Keratinocyte (primary cell): ENCODE measurements around the gene CNTNAP2.

ENCODE experiments used
- EZH2 ChIP-seq: IDR thresholded peaks from one replicate; pipeline ENCODE4 v1.6.1; 2012; ENCODE audit warnings: inconsistent platforms, mild to moderate bottlenecking, low read length, moderate library complexity
- TF ChIP-seq, protein P1 (sequence below), 3 experiments: IDR thresholded peaks in 1 of 3; conservative IDR thresholded peaks in 1 of 3; optimal IDR thresholded peaks in 1 of 3; 2 replicates in 2 of 3; 3 replicates in 1 of 3; pipeline versions ENCODE3 to v1.5.1; 2011; ENCODE audit warnings: low read length in 3 of 3, mild to moderate bottlenecking in 3 of 3, moderate library complexity in 2 of 3, control low read depth in 1 of 3, inconsistent platforms in 1 of 3; ENCODE audit not compliant: insufficient read depth in 2 of 3; ENCODE audit errors: extremely low read depth in 1 of 3

DNA sequence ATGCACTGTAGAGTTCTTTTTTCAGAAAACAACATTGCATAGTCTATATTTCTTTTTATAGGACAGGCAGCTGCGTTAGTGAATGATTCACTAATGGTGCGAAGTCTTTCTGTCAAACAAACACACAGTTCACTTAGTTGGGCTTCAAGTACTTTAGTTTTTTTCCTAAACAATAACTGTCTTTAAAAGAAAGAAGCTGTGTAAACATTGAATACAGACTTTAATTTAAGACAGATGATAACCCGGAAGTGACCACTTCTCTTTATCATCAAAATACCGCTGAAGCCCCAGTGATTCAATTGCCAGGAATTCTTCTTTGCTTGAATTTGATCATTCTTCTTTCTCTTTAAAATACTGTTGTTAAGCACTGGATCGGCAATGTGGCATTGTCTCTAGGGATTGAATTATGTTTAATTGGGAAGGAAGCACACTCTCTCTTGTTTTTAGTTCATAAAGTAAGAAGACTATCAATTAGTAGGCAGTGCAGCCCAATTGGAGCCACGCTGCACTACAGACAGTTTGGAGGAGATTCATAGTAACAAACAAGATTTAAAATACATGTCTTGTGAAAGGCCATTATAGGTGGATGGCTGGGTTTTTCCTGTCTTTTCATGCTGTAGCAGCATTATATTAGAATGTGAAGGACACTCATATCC is 30.4 kb downstream of the CNTNAP2 start:
- TF ChIP-seq, protein P1, sequence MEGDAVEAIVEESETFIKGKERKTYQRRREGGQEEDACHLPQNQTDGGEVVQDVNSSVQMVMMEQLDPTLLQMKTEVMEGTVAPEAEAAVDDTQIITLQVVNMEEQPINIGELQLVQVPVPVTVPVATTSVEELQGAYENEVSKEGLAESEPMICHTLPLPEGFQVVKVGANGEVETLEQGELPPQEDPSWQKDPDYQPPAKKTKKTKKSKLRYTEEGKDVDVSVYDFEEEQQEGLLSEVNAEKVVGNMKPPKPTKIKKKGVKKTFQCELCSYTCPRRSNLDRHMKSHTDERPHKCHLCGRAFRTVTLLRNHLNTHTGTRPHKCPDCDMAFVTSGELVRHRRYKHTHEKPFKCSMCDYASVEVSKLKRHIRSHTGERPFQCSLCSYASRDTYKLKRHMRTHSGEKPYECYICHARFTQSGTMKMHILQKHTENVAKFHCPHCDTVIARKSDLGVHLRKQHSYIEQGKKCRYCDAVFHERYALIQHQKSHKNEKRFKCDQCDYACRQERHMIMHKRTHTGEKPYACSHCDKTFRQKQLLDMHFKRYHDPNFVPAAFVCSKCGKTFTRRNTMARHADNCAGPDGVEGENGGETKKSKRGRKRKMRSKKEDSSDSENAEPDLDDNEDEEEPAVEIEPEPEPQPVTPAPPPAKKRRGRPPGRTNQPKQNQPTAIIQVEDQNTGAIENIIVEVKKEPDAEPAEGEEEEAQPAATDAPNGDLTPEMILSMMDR (optimal IDR thresholded peaks at IDR 0.05 in 1 of 3, IDR thresholded peaks at IDR 0.05 in 1 of 3, conservative IDR thresholded peaks at IDR 0.05 in 1 of 3; ENCODE audit: extremely low read depth in 1 of 3, insufficient read depth in 2 of 3, low read length in 3 of 3), result no peak
- no peak for TF ChIP-seq EZH2
